Measurements from ENCODE around the gene ACP3. TPM values are rescaled to one million over a fixed set of nuclear protein-coding genes. Genes with fewer than 3 reads are reported as not detected.
A peak's percentile ranks its signal among the peaks of the same experiment; 100 is the strongest.

The ACP3 gene
- total RNA-seq, 1 donor from 2014 or later, result not detected

GRCh38 chr3:132352556-132353143 is 35.4 kb downstream of the ACP3 start:
- H3K9me3 Mint-ChIP-seq (ENCODE audit: unreplicated experiment), result no peaks in the 10 kb centered on the region
- no peaks in the 10 kb centered on the region for H3K36me3 Mint-ChIP-seq (ENCODE audit: unreplicated experiment)
- peak; percentile 73 for DNase-seq
- no peaks in the 10 kb centered on the region for H3K27me3 Mint-ChIP-seq (ENCODE audit: unreplicated experiment)
- TF ChIP-seq, protein P1, sequence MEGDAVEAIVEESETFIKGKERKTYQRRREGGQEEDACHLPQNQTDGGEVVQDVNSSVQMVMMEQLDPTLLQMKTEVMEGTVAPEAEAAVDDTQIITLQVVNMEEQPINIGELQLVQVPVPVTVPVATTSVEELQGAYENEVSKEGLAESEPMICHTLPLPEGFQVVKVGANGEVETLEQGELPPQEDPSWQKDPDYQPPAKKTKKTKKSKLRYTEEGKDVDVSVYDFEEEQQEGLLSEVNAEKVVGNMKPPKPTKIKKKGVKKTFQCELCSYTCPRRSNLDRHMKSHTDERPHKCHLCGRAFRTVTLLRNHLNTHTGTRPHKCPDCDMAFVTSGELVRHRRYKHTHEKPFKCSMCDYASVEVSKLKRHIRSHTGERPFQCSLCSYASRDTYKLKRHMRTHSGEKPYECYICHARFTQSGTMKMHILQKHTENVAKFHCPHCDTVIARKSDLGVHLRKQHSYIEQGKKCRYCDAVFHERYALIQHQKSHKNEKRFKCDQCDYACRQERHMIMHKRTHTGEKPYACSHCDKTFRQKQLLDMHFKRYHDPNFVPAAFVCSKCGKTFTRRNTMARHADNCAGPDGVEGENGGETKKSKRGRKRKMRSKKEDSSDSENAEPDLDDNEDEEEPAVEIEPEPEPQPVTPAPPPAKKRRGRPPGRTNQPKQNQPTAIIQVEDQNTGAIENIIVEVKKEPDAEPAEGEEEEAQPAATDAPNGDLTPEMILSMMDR (IDR thresholded peaks at IDR 0.05; ENCODE audit: partially characterized antibody, unreplicated experiment), result peak; percentile 89
- H3K27ac Mint-ChIP-seq (ENCODE audit: unreplicated experiment), result no peak overlapping the region
- H3K4me3 Mint-ChIP-seq (ENCODE audit: unreplicated experiment), result no peak overlapping the region
- H3K4me1 Mint-ChIP-seq (ENCODE audit: low read depth, unreplicated experiment), result peaks cover 2% of the 10 kb centered on the region

- Mint-ChIP-seq H3K27me3 (ENCODE audit: unreplicated experiment) (no peaks in the 10 kb centered on the region), H3K4me1 (ENCODE audit: low read depth, unreplicated experiment) (peaks cover 2% of the 10 kb centered on the region), H3K27ac (ENCODE audit: unreplicated experiment) (no peak overlapping the region), H3K9me3 (ENCODE audit: unreplicated experiment) (no peaks in the 10 kb centered on the region), H3K36me3 (ENCODE audit: unreplicated experiment) (no peaks in the 10 kb centered on the region), H3K4me3 (ENCODE audit: unreplicated experiment) (no peak overlapping the region)
- no peak for DNase-seq
- TF ChIP-seq, protein P1 (IDR thresholded peaks at IDR 0.05; ENCODE audit: partially characterized antibody, unreplicated experiment), result no peak
Measured at GRCh38 chr3:132354916-132355702, 37.9 kb downstream of the ACP3 start.

DNA sequence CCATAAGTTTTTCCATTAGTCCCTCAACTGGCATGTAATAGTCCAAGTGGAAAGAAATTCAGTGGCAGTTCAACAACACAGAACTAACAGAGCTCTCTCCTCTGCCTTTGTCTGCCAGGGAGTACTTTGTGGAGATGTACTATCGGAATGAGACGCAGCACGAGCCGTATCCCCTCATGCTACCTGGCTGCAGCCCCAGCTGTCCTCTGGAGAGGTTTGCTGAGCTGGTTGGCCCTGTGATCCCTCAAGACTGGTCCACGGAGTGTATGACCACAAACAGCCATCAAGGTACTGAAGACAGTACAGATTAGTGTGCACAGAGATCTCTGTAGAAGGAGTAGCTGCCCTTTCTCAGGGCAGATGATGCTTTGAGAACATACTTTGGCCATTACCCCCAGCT is 39.4 kb downstream of the ACP3 start:
- no peak for DNase-seq
- Mint-ChIP-seq H3K4me1 (ENCODE audit: low read depth, unreplicated experiment) (peaks cover 2% of the 10 kb centered on the region), H3K9me3 (ENCODE audit: unreplicated experiment) (no peaks in the 10 kb centered on the region), H3K36me3 (ENCODE audit: unreplicated experiment) (no peaks in the 10 kb centered on the region), H3K4me3 (ENCODE audit: unreplicated experiment) (no peak overlapping the region), H3K27ac (ENCODE audit: unreplicated experiment) (no peak overlapping the region), H3K27me3 (ENCODE audit: unreplicated experiment) (no peaks in the 10 kb centered on the region)
- TF ChIP-seq, protein P1 (IDR thresholded peaks at IDR 0.05; ENCODE audit: partially characterized antibody, unreplicated experiment), result no peak

GRCh38 chr3:132360717-132361116 is 43.5 kb downstream of the ACP3 start:
- Mint-ChIP-seq H3K27me3 (ENCODE audit: unreplicated experiment) (peaks cover 3% of the 10 kb centered on the region), H3K27ac (ENCODE audit: unreplicated experiment) (no peak overlapping the region), H3K4me1 (ENCODE audit: low read depth, unreplicated experiment) (peaks cover 11% of the 10 kb centered on the region), H3K9me3 (ENCODE audit: unreplicated experiment) (peaks cover 4% of the 10 kb centered on the region), H3K4me3 (ENCODE audit: unreplicated experiment) (no peak overlapping the region), H3K36me3 (ENCODE audit: unreplicated experiment) (no peaks in the 10 kb centered on the region)
- TF ChIP-seq, protein P1 (IDR thresholded peaks at IDR 0.05; ENCODE audit: partially characterized antibody, unreplicated experiment), result no peak
- no peak for DNase-seq

GRCh38 chr3:132362329-132362728 is 45.1 kb downstream of the ACP3 start:
- H3K4me3 Mint-ChIP-seq (ENCODE audit: unreplicated experiment), result peak overlapping the region; percentile 51
- no peaks in the 10 kb centered on the region for H3K36me3 Mint-ChIP-seq (ENCODE audit: unreplicated experiment)
- DNase-seq, result no peak
- peak overlapping the region; percentile 88 for H3K27ac Mint-ChIP-seq (ENCODE audit: unreplicated experiment)
- peaks cover 4% of the 10 kb centered on the region for H3K9me3 Mint-ChIP-seq (ENCODE audit: unreplicated experiment)
- TF ChIP-seq, protein P1 (IDR thresholded peaks at IDR 0.05; ENCODE audit: partially characterized antibody, unreplicated experiment), result no peak
- H3K4me1 Mint-ChIP-seq (ENCODE audit: low read depth, unreplicated experiment), result peaks cover 11% of the 10 kb centered on the region
- peaks cover 3% of the 10 kb centered on the region for H3K27me3 Mint-ChIP-seq (ENCODE audit: unreplicated experiment)
